ENCODE results near the gene FAT4.
A peak's percentile ranks its signal among the peaks of the same experiment; 100 is the strongest.

Gene FAT4

GRCh38 chr4:125314676-125315575 lies at the start of gene FAT4:
Gene FAT4, plus strand, starts transcription at chr4:125314955. Its CDS starts 1,457 bp downstream, at chr4:125316412.
- H3K4me3 ChIP-seq (ENCODE audit: low read length in 2 of 2): peak within 1 kb of the TSS; percentile 90 to 99
- peaks cover 39% of the 10 kb centered on the region for H3K4me1 ChIP-seq (ENCODE audit: control insufficient read depth, insufficient read depth, low read length)
- no peaks in the 10 kb centered on the region for H3K9me3 ChIP-seq (ENCODE audit: control insufficient read depth in 2 of 2, low read length in 2 of 2)
- H3K27ac ChIP-seq (ENCODE audit: low read length): peak within 1 kb of the TSS; percentile 95
- peak within 1 kb of the TSS; percentile 83 to 88 for H3K9ac ChIP-seq (ENCODE audit: low read length in 2 of 2)
- no peaks in the 10 kb centered on the region for H3K27me3 ChIP-seq (ENCODE audit: control insufficient read depth in 1 of 2, insufficient read depth in 2 of 2, low read length in 2 of 2)
- peaks cover 3 to 7% of the 10 kb centered on the region in 2 donors for H3K36me3 ChIP-seq (ENCODE audit: control insufficient read depth in 2 of 2, insufficient read depth in 2 of 2, low read length in 2 of 2)

GRCh38 chr4:125265846-125266245 lies 48.9 kb upstream of the FAT4 start:
- Histone ChIP-seq H3K4me3 (ENCODE audit: low read length in 2 of 2) (no peak overlapping the region), H3K27ac (ENCODE audit: low read length) (no peak overlapping the region), H3K4me1 (ENCODE audit: control insufficient read depth, insufficient read depth, low read length) (no peaks in the 10 kb centered on the region), H3K27me3 (ENCODE audit: control insufficient read depth in 1 of 2, insufficient read depth in 2 of 2, low read length in 2 of 2) (no peaks in the 10 kb centered on the region), H3K36me3 (ENCODE audit: control insufficient read depth in 2 of 2, insufficient read depth in 2 of 2, low read length in 2 of 2) (no peaks in the 10 kb centered on the region), H3K9ac (ENCODE audit: low read length in 2 of 2) (no peak overlapping the region), H3K9me3 (ENCODE audit: control insufficient read depth in 2 of 2, low read length in 2 of 2) (no peaks in the 10 kb centered on the region)

- Histone ChIP-seq H3K36me3 (ENCODE audit: control insufficient read depth in 2 of 2, insufficient read depth in 2 of 2, low read length in 2 of 2) (no peaks in the 10 kb centered on the region), H3K27ac (ENCODE audit: low read length) (no peak overlapping the region), H3K27me3 (ENCODE audit: control insufficient read depth in 1 of 2, insufficient read depth in 2 of 2, low read length in 2 of 2) (no peaks in the 10 kb centered on the region), H3K9ac (ENCODE audit: low read length in 2 of 2) (no peak overlapping the region), H3K9me3 (ENCODE audit: control insufficient read depth in 2 of 2, low read length in 2 of 2) (no peaks in the 10 kb centered on the region), H3K4me1 (ENCODE audit: control insufficient read depth, insufficient read depth, low read length) (no peaks in the 10 kb centered on the region), H3K4me3 (ENCODE audit: low read length in 2 of 2) (no peak overlapping the region)
Measured at GRCh38 chr4:125266901-125267604, 47.7 kb upstream of the FAT4 start.

- no peaks in the 10 kb centered on the region for H3K4me1 ChIP-seq (ENCODE audit: control insufficient read depth, insufficient read depth, low read length)
- no peaks in the 10 kb centered on the region for H3K36me3 ChIP-seq (ENCODE audit: control insufficient read depth in 2 of 2, insufficient read depth in 2 of 2, low read length in 2 of 2)
- H3K9me3 ChIP-seq (ENCODE audit: control insufficient read depth in 2 of 2, low read length in 2 of 2): no peaks in the 10 kb centered on the region
- H3K4me3 ChIP-seq (ENCODE audit: low read length in 2 of 2): no peak overlapping the region
- H3K9ac ChIP-seq (ENCODE audit: low read length in 2 of 2): no peak overlapping the region
- H3K27me3 ChIP-seq (ENCODE audit: control insufficient read depth in 1 of 2, insufficient read depth in 2 of 2, low read length in 2 of 2): no peaks in the 10 kb centered on the region
- H3K27ac ChIP-seq (ENCODE audit: low read length): no peak overlapping the region
Measured at GRCh38 chr4:125267630-125268029, 47.1 kb upstream of the FAT4 start.

- Histone ChIP-seq H3K4me1 (ENCODE audit: control insufficient read depth, insufficient read depth, low read length) (no peaks in the 10 kb centered on the region), H3K4me3 (ENCODE audit: low read length in 2 of 2) (no peak overlapping the region), H3K9me3 (ENCODE audit: control insufficient read depth in 2 of 2, low read length in 2 of 2) (no peaks in the 10 kb centered on the region), H3K9ac (ENCODE audit: low read length in 2 of 2) (no peak overlapping the region), H3K27ac (ENCODE audit: low read length) (no peak overlapping the region), H3K27me3 (ENCODE audit: control insufficient read depth in 1 of 2, insufficient read depth in 2 of 2, low read length in 2 of 2) (no peaks in the 10 kb centered on the region), H3K36me3 (ENCODE audit: control insufficient read depth in 2 of 2, insufficient read depth in 2 of 2, low read length in 2 of 2) (no peaks in the 10 kb centered on the region)
Measured at GRCh38 chr4:125268068-125268755, 46.5 kb upstream of the FAT4 start.

GRCh38 chr4:125276811-125277210 lies 37.9 kb upstream of the FAT4 start:
- no peak overlapping the region for H3K4me3 ChIP-seq (ENCODE audit: low read length in 2 of 2)
- no peaks in the 10 kb centered on the region for H3K4me1 ChIP-seq (ENCODE audit: control insufficient read depth, insufficient read depth, low read length)
- no peaks in the 10 kb centered on the region for H3K27me3 ChIP-seq (ENCODE audit: control insufficient read depth in 1 of 2, insufficient read depth in 2 of 2, low read length in 2 of 2)
- H3K36me3 ChIP-seq (ENCODE audit: control insufficient read depth in 2 of 2, insufficient read depth in 2 of 2, low read length in 2 of 2): no peaks in the 10 kb centered on the region
- H3K9ac ChIP-seq (ENCODE audit: low read length in 2 of 2): no peak overlapping the region
- no peaks in the 10 kb centered on the region for H3K9me3 ChIP-seq (ENCODE audit: control insufficient read depth in 2 of 2, low read length in 2 of 2)
- no peak overlapping the region for H3K27ac ChIP-seq (ENCODE audit: low read length)

GRCh38 chr4:125277790-125278189 lies 37.0 kb upstream of the FAT4 start:
- Histone ChIP-seq H3K9me3 (ENCODE audit: control insufficient read depth in 2 of 2, low read length in 2 of 2) (no peaks in the 10 kb centered on the region), H3K27ac (ENCODE audit: low read length) (no peak overlapping the region), H3K9ac (ENCODE audit: low read length in 2 of 2) (no peak overlapping the region), H3K4me3 (ENCODE audit: low read length in 2 of 2) (no peak overlapping the region), H3K4me1 (ENCODE audit: control insufficient read depth, insufficient read depth, low read length) (no peaks in the 10 kb centered on the region), H3K36me3 (ENCODE audit: control insufficient read depth in 2 of 2, insufficient read depth in 2 of 2, low read length in 2 of 2) (no peaks in the 10 kb centered on the region), H3K27me3 (ENCODE audit: control insufficient read depth in 1 of 2, insufficient read depth in 2 of 2, low read length in 2 of 2) (no peaks in the 10 kb centered on the region)

- Histone ChIP-seq H3K9me3 (ENCODE audit: control insufficient read depth in 2 of 2, low read length in 2 of 2) (no peaks in the 10 kb centered on the region), H3K4me1 (ENCODE audit: control insufficient read depth, insufficient read depth, low read length) (no peaks in the 10 kb centered on the region), H3K9ac (ENCODE audit: low read length in 2 of 2) (no peak overlapping the region), H3K27ac (ENCODE audit: low read length) (no peak overlapping the region), H3K36me3 (ENCODE audit: control insufficient read depth in 2 of 2, insufficient read depth in 2 of 2, low read length in 2 of 2) (no peaks in the 10 kb centered on the region), H3K4me3 (ENCODE audit: low read length in 2 of 2) (no peak overlapping the region), H3K27me3 (ENCODE audit: control insufficient read depth in 1 of 2, insufficient read depth in 2 of 2, low read length in 2 of 2) (no peaks in the 10 kb centered on the region)
Measured at GRCh38 chr4:125280892-125281403, 33.8 kb upstream of the FAT4 start.

- no peaks in the 10 kb centered on the region for H3K36me3 ChIP-seq (ENCODE audit: control insufficient read depth in 2 of 2, insufficient read depth in 2 of 2, low read length in 2 of 2)
- H3K9me3 ChIP-seq (ENCODE audit: control insufficient read depth in 2 of 2, low read length in 2 of 2): no peaks in the 10 kb centered on the region
- H3K27ac ChIP-seq (ENCODE audit: low read length): no peak overlapping the region
Measured at GRCh38 chr4:125283707-125284279, 31.0 kb upstream of the FAT4 start.

GRCh38 chr4:125297116-125297515 lies 17.6 kb upstream of the FAT4 start:
- Histone ChIP-seq H3K27ac (ENCODE audit: low read length) (no peak overlapping the region), H3K9ac (ENCODE audit: low read length in 2 of 2) (no peak overlapping the region), H3K27me3 (ENCODE audit: control insufficient read depth in 1 of 2, insufficient read depth in 2 of 2, low read length in 2 of 2) (no peaks in the 10 kb centered on the region), H3K9me3 (ENCODE audit: control insufficient read depth in 2 of 2, low read length in 2 of 2) (no peaks in the 10 kb centered on the region), H3K4me3 (ENCODE audit: low read length in 2 of 2) (no peak overlapping the region), H3K4me1 (ENCODE audit: control insufficient read depth, insufficient read depth, low read length) (no peaks in the 10 kb centered on the region), H3K36me3 (ENCODE audit: control insufficient read depth in 2 of 2, insufficient read depth in 2 of 2, low read length in 2 of 2) (no peaks in the 10 kb centered on the region)

More at GRCh38 chr4:125283707-125284279, 31.0 kb upstream of the FAT4 start:
- Histone ChIP-seq H3K27me3 (ENCODE audit: control insufficient read depth in 1 of 2, insufficient read depth in 2 of 2, low read length in 2 of 2) (no peaks in the 10 kb centered on the region), H3K4me1 (ENCODE audit: control insufficient read depth, insufficient read depth, low read length) (no peaks in the 10 kb centered on the region), H3K4me3 (ENCODE audit: low read length in 2 of 2) (no peak overlapping the region), H3K9ac (ENCODE audit: low read length in 2 of 2) (no peak overlapping the region)
